VCaP (cell line): ENCODE measurements around the gene CA5B.
"Not testable (repeated sequence)": the region's sequence is repeated elsewhere in the genome, so short reads cannot be mapped to it uniquely, and the experiment has no call there.

ENCODE experiments used
- H3K27ac ChIP-seq: fragments of 450-650 bp; 2 replicates; pipeline ENCODE4 v1.5.1; 2017
- TF ChIP-seq, protein P1 (sequence below): fragments of 450-650 bp; conservative IDR thresholded peaks from 2 replicates; pipeline ENCODE4 v1.5.1; 2017; ENCODE audit warnings: mild to moderate bottlenecking, moderate library complexity

The CA5B gene

DNA sequence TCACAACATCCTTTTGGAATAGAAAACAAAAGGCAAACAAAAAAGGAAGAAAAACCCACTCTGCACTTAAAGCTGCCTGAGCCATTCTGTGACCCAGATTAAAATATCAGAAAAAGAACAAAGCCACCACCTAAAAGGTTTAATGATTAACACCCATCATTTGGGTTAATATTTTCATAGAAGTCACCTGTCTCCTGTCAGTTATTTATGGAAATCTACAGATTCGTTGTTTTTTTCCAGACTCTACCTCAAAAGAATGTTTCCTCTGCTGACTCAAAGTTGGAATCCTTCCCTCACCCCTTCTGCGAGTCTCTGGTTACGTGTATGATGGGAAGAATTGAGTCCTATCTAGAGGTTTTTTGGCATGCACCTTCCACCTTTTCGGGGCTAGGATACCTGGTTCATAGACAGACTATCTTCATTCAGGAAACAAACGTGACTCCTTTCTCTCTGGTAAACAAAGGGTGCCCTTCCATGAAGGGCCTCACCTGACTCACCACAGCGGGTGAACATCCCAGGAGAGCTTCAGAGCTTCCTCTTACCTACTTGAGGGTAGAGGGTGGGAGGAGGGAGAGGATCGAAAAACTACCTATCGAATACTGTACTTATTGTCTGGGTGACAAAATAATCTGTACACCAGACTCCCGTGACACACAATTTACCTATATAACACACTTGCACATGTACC is 19.6 kb upstream of the CA5B start:
- no peak overlapping the region for H3K27ac ChIP-seq
- TF ChIP-seq, protein P1, sequence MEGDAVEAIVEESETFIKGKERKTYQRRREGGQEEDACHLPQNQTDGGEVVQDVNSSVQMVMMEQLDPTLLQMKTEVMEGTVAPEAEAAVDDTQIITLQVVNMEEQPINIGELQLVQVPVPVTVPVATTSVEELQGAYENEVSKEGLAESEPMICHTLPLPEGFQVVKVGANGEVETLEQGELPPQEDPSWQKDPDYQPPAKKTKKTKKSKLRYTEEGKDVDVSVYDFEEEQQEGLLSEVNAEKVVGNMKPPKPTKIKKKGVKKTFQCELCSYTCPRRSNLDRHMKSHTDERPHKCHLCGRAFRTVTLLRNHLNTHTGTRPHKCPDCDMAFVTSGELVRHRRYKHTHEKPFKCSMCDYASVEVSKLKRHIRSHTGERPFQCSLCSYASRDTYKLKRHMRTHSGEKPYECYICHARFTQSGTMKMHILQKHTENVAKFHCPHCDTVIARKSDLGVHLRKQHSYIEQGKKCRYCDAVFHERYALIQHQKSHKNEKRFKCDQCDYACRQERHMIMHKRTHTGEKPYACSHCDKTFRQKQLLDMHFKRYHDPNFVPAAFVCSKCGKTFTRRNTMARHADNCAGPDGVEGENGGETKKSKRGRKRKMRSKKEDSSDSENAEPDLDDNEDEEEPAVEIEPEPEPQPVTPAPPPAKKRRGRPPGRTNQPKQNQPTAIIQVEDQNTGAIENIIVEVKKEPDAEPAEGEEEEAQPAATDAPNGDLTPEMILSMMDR: no peak

DNA sequence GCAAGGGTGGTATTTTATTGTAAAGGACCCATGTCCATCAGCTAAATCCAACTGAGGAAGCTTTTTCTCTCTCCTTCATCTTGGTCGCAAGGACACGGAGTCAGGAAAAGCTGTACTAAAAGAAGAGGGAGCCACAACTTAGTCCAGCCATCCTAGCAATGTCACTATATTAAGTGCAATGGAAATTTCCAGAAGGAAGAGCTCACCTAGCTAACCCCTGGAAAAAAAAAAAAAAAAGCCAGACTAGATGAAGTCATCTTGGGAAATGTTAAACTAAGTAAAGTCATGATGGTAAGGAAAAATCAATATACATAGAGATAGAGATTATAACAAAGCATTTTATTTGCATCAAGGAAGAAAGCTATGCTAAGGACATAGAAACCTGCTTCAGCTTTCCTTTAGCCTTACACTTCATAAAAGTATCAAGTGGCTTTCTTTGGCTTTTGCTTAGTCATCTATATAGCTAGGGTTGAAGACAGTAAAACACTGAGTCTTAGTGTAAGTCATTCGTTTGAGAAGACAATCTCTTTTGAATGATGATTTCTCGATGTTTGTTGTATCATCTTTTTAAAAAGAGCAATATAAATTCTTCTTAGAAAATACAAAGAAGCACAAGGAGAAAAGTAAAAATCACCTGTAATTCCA is 18.6 kb upstream of the CA5B start:
- TF ChIP-seq, protein P1: no peak

DNA sequence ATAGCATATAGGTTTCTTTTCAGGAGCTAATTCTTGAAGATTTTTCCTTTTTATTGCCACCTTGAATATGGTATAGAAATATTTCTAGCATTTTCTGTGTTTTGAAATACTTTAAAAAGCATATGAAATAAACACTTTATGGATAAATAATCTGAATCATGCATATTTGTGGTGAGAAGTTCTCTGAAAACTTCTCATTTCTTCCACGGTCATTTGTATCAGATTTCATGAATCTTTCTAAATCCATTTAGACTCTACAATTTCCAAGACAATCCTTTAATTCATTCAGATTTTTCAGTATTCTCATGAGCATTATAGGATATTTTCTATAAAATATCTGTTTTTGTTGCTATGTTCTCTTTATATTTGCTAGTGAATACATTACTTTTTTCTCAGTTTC is 16.2 kb upstream of the CA5B start:
- TF ChIP-seq, protein P1: no peak
- H3K27ac ChIP-seq: no peak overlapping the region

More for the DNA sequence above, 18.6 kb upstream of the CA5B start:
- no peak overlapping the region for H3K27ac ChIP-seq

DNA sequence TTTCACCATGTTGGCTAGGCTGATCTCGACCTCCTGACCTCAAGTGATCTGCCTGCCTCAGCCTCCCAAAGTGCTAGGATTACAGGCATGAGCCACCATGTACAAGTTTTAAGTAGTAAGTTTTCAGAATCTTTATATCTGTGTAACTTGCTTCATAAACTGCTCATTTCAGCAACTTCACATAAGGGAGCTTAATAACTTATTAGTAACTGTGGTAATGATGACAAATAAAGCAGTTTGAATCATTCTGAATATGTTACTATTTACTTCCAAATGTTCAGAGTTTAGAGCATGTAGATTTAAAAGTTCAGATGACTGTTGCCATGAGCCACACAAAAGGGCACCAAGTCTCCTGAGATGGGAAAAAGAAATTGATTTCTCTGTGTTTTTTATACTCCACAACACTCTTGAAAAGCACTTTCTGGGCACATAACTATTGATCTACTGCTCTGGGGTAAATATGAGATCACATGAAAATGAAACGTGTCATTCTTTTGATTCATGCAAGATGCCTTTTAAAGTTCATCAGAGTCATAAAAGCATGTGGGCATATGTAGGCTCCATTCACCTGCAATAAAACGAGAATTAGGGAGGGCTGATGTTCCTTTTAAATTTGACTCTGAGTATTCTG is 14.1 kb upstream of the CA5B start:
- peak overlapping the region; percentile 34 for H3K27ac ChIP-seq
- TF ChIP-seq, protein P1: no peak

DNA sequence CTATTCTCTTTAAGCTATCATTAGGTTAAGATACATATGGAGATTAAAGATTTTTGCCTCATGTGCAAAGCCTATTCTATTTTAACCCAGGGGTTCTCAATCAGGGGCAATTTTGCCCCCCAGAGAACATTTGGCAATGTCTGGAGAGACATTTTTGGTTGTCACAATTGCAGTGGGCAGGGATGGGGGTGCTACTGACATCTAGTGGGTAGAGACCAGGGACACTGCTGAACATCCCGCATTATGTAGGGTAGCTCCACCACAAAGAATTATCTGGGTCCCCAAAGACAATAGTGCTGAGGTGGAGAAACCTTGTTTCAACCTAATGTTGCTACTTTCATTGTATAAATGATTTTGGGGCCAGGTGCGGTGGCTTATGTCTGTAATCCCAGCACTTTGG is 13.2 kb upstream of the CA5B start:
- H3K27ac ChIP-seq: peak overlapping the region; percentile 34
- TF ChIP-seq, protein P1: no peak

DNA sequence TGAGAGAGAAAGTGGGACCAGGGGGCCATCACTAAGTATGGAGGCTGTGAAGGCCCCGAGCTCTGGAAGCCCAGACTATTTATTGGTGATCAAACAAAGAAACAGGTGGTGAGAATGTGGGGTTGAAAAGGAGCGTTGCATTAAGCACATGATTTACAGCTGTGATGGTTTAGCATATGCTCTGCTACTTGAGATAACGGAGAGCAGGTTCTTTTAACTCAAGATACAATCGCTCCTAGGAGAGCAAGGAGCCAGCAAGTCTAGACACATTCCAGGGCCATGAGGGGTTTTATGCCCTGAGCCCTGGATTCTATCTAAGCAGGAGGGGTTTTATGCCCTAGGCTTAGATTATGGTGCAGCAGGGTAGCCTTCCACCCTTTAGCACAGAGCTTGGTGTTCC is 6.7 kb upstream of the CA5B start:
- H3K27ac ChIP-seq: not testable (repeated sequence)

DNA sequence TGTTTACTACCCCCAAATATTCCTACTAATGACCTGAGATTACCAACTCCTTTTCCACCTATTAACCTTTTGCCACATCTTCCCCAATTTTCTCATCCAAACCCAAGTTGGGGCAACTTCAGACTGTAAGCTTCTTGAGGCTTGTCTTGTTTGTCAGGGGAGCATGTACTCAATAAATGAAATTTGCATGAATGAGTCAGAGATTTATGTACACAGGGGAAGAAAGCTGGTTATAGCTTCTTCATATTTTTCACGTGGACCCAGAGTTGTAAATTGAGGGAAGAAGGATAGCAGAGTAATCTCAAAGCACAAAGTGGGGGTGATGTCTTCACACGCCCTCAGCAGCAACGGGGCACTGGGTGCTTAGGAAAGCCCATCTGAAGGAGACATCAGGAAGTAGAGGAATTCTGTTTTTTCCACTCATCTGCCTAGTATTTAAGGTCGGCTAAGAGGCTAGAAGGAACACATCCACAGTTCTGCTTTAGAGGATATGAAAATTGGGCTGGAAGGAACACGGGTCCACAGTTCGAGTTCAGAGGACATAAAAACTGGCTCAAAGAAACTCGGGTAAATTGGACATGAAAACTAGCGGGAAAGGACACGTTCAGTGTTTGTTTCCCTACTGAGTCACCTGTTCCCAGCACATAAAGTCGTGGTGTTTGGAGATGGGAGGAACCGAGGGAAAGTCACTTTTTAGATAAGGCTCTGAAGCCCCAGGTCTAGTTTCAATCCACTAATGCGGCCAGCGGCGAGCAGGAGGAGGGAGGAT is 696 bp upstream of the CA5B start:
- TF ChIP-seq, protein P1: no peak
- peak overlapping the region; percentile 30 for H3K27ac ChIP-seq
